CD4-positive, alpha-beta T cell treated with Interferon gamma for 1 hour (primary cell): ENCODE measurements around the gene CRTAP.
A peak's percentile ranks its signal among the peaks of the same experiment; 100 is the strongest.
"Not testable (repeated sequence)": the region's sequence is repeated elsewhere in the genome, so short reads cannot be mapped to it uniquely, and the experiment has no call there.

Experiments used
- DNase-seq: peaks from one replicate; pipeline ENCODE4 v3.0.0-alpha.2; 2020

CRTAP gene

DNA sequence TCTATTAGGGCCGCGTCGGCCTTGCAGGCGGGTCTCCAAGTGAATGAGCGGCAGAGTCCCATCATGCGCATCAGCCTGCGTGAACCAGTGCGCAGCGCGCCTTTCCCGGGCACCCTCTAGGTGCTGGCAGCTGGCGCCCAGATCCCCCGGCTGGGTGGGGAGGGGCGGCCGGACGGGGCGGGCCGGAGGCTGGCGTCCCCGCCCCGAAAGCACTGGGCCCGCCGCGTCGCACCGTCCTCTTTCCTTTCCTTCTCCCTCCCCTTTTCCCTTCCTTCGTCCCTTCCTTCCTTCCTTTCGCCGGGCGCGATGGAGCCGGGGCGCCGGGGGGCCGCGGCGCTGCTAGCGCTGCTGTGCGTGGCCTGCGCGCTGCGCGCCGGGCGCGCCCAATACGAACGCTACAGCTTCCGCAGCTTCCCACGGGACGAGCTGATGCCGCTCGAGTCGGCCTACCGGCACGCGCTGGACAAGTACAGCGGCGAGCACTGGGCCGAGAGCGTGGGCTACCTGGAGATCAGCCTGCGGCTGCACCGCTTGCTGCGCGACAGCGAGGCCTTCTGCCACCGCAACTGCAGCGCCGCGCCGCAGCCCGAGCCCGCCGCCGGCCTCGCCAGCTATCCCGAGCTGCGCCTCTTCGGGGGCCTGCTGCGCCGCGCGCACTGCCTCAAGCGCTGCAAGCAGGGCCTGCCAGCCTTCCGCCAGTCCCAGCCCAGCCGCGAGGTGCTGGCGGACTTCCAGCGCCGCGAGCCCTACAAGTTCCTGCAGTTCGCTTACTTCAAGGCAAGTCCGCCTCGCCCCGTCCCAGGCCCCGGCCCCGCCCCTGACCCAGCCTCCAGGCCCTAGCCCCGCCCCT is at the start of gene CRTAP:
Gene CRTAP, plus strand, starts transcription at position 243 of the 850 bp plus-strand sequence. Its CDS starts 64 bp downstream, at position 307.
- peak; percentile 89 for DNase-seq

DNA sequence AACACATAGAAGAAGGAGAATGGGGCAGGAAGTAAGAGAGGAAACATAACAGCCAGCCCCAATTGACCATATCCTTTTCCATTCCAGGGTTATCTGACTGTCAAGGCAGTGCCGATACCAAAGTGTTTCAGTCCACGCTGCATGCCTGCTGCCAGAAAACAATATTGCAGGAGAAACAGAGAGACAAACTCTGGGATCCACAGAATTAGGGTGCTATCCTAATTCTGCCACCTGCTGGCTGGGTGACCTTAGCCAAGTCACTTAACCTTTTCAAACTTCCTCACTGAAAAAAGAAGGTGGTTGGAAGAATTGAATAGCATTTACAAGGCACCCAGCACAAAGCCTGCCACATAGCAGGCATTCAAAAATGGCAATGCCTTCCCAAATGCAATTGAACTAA is 48.9 kb upstream of the CRTAP start:
- no peak for DNase-seq

DNA sequence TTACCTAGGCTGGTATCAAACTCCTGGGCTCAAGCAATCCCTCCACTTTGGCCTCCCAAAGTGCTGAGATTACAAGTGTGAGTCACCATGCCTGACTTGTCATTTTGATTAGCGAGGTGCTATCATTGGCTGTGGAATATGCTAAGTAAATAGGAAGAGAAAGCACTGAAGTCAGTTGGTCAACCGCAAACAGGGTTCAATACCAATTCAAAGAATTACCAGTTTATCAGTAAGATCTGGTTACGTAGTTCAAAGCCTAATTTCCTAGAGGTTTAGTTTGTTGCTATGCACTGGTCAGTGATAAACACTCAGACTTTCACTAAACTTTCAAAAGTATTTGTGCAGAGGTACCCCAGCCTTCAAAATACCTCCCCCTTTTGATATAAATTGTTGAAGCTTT is 46.3 kb upstream of the CRTAP start:
- DNase-seq: no peak

DNA sequence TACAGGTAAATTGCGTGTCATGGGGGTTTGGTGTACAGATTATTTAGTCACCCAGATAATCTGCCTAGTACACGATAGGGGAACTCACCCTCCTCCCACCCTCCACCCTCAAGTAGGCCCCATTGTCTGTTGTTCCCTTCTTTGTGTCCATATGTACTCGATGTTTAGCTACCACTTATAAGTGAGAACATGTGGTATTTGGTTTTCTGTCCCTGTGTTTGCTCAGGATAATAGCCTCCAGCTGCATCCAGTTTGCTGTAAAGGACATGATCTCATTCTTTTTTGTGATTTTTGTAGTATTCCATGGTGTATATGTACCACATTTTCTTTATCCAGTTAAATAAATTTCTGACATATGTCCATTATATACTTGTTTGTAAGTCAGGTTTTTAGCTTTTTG is 44.0 kb upstream of the CRTAP start:
- not testable (repeated sequence) for DNase-seq

DNA sequence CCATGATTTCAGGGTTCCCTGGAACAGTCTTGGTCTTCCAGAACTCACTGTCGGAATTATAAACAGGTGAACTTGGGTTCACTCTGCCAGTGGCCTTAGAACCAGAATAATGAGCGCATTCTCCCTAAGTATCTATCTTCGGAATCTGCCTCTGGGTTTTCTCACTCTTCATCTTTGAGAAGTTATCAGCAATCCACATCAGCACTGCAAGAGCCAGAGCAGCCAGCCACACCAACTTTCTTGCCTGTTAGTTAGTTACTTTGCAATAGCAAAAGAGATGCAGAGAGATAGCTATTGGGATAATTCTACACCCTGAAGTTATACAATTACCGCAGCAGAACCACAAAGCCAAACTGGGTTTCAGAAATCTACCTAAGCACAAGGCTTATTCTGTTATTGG is 42.6 kb upstream of the CRTAP start:
- DNase-seq: no peak

DNA sequence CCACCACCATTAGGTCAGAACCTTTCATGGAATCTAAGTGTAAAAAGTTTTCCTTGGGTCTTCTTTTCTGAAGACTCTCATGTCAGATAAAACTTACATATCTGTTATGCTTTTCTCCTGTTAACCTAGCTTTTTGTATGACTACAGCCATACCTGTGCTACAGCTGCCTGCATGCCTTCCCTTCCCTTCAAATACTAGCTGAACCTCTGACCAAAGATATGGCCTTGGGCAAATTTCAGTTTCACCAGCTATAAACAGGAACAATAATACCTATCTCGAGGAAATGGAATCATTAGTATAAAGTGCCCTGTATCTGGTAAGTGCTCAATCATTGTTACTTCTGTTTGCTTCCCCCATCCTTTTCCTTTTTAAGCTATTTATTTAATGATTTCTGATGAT is 41.9 kb upstream of the CRTAP start:
- DNase-seq: no peak

DNA sequence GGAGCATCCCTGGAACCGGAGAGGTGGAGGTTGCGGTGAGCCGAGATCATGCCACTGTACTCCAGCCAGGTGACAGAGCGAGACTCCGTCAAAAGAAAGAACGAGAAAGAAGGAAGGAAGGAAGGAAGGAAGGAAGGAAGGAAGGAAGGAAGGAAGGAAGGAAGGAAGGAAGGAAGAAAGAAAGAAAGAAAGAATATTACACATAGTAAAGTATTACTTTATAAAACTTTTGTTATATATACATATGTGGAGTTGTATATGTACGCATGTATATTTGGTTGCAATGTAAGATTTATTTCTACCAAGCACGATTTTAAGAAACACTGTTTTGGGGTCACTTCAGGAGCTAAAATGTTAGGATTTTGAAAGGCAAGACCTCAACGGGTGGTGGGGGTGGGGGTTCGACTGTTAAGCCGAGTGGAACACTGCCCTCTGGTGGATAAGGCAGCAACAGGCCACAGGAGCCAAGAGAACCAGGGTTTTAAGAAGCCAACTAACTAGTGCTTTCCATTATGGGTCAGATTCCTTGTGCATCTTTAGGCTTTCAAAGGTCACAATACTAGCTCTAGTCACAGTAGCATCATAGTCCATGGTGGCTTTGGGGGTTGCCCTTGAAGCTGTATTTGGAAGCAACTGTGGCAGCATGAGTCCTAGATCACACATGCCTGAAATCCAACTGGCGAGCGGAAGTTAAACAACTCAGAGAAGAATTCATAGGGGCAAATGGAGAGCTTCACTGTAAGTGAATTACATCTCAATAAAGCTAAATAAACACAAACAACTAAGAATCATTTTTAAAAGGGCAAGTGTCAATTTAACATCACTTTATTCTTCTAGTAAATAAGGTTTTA is 39.4 kb upstream of the CRTAP start:
- DNase-seq: peak; percentile 48

DNA sequence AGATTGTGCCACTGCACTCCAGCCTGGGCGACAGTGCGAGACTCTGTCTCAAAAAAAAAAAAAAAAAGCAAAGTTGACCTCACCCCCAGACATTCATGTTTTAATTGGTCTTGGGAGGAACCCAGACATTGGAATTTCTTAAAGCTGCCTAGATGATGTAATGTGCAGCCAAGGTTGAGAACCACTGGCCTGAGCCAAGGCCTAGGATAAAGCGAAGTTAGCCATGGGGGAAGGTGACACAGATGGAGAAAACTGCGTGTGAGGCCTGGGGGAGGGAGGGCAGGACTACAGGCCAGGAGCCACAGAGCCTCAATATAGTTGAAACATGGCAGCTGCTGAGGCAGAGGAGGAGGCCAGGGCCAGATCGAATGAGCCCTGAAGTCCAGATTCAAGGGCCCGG is 37.8 kb upstream of the CRTAP start:
- no peak for DNase-seq

DNA sequence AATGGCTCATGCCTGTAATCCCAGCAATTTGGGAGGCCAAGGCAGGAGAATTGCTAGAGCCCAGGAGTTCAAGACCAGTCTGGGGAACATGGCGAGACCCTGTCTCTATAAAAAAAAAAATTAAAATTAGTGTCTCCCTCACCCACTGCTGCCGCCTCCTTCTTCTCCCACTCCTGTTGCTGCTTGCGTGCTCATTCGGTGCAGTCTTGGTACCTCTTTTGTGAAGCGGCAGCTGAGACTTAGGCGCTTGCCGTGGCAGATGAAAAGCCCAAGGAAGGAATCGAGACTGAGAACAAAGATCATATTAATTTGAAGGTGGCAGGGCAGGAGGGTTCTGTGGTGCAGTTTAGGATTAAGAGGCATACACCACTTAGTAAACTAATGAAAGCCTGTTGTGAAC is 36.9 kb upstream of the CRTAP start:
- no peak for DNase-seq

DNA sequence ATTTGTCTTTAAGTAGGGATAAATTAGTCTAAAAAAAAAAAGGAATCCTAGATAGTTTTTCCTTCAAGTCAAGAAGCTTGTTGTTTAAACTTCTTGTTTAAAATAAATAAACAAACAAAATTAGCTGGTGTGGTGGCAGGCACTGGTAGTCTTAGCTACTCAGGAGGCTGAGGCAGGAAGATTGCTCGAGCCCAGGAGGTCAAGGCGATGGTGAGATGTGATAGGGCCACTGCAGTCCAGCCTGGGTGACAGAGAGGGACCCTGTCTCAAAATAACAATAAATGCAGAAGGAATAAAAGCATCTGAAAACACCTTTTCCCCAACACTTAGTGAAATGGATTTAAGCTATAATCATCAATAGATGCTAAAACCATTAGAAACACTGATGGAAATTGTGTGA is 35.8 kb upstream of the CRTAP start:
- no peak for DNase-seq

DNA sequence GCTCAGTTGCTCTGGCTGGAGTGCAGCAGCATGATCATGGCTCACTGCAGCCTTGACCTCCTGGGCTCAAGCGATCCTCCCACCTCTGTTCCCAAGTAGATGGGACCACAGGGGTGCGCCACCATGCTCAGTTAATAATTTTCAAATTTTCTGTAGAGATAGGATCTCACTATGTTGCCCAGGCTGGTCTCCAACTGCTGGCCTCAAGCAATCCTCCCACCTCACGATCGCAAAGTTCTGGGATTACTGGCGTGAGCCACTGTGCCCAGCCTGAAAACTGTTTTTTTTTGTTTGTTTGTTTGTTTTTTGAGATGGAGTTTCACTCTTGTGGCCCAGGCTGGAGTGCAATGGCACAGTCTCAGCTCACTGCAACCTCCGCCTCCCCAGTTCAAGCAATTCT is 34.0 kb upstream of the CRTAP start:
- not testable (repeated sequence) for DNase-seq

DNA sequence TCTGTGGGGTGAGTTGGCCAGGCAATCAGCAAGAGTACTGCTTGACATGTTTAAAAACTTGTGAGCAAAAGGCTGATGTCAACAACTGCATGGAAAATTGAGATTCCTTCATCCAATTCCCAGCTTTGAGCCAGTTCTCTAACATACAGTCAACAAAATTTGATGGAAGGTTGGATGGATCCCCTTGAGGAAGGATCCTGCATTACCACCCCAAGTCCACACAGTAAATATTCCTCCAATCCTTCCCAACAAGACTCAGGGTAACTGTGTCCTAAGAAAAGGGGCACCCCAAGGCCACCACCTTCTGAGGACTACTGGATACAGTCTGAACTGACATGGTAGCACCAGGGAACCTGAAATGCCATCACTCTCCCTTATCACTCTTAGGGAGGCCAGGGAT is 32.0 kb upstream of the CRTAP start:
- DNase-seq: no peak

DNA sequence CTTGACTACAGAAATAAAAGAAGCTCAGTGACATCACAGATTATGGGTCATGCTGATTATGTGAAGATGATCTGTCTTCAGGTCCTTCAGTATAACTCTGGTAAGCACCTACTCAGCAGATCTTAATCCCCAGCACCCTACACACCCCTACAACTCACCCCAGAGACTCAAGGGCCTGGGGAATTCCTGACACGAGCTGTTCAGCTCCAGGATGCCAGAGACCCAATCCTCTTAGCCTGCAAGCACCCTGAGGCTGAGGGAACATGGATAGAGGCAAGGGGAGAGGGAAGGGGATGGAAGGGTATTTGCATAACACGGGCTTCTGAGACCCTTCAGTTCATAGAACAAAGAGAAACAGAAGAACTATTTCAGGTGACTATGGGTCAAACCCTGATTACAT is 29.9 kb upstream of the CRTAP start:
- DNase-seq: no peak

DNA sequence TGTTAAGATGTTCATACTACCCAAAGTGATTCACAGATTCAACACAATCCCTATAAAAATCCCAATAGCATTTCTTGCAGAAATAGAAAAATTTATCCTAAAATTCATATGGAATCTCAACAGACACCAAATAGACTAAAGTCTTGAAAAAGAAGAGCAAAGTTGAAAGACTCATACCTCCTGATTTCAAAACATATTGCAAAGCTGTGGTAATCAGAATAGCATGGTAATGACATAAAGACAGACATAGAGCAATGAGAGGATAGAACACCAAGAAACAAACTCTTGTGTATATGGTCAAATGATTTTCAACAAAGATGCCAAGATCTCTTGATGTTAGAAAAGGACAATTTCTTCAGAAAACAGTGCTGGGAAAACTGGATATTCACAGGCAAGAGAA is 25.1 kb upstream of the CRTAP start:
- DNase-seq: no peak

DNA sequence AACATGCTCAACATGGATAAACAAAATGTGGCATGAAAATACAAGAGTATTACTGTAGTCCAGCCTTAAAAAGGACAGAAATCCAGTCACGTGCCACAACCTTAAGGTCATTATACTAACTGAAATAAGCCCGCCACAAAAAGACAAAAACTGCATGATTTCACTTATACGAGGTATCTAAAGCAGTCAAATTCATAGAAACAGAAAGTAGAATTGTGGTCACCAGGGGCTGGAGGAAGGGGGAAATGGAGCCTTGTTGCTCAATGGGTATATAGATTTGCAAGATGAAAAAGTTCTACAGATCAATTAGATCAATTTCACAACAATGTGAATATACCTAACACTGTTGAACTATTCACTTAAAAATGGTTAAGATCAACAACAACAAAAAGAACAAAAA is 24.3 kb upstream of the CRTAP start:
- DNase-seq: no peak

DNA sequence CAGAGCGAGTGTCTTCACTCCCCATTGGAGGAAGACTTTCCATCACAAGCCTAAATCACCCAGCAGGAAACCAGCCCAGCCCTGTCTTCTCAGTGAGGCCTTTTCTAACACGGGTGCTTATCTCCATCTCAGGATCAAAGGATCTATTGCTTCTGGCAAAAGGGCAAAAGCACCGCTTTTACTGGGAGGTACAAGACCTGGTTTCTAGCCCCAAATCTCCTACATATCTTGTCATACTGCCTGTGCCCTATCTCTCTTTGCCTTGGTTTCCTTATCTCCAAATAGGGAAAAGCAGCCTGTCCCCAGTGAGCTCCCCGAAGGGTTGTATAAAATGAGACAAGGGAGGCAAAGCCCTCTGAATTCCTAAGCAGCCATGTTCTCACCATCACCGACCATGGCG is 22.1 kb upstream of the CRTAP start:
- DNase-seq: no peak

DNA sequence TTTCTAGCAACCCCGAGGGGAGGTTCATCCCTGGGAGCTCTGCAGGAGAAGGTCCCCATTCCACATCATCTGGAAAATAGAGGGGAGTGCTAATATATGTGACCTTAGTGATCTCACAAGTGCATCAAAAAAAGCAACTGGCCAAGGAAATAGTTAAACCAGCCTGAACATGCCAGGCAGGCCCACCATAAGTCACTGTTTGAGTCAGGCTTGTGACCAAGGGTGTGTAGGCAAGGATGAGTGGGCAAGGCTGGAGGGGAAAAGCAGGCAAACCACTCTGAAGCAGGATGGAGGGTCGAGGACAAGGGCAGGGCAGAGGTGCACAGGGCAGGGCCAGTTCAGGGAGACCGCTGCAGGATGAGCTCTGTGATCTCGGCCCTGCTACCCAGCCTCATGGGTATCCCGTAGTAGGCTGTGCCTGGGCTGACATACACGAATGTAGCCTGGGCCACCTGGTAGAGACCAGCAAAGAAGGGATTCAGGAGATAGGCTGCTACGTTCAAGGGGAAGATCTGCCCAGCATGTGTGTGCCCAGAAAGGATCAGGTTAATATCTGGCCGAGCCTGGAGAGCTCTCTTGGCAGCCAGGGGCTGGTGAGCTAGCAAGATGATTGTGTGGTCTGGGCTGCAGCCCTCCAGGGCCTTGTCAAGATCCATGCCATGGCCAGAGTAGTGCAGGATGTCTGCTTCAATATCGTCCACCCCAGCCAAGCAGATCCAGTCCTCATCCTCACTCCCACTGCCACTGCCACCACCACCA is 21.1 kb upstream of the CRTAP start:
- no peak for DNase-seq

DNA sequence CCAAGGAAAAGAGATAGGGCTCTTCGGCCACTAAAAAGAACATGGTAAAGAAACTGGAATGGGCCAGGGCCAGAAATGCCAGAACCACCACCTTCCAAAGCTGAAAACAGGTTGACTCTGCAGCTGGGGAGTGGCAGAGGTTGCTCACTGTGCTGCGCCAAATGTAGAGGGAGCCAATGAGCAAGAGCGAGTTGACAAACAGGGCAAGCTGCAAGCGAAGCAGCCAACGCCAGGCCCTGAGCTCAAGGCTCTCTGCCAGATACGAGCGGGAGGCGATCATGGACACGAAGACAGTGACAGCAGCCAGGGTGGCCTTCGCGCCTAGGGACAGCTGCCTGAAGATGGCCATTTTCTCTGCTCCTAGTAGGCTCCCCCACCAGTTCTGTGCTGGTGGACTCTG is 20.0 kb upstream of the CRTAP start:
- no peak for DNase-seq

DNA sequence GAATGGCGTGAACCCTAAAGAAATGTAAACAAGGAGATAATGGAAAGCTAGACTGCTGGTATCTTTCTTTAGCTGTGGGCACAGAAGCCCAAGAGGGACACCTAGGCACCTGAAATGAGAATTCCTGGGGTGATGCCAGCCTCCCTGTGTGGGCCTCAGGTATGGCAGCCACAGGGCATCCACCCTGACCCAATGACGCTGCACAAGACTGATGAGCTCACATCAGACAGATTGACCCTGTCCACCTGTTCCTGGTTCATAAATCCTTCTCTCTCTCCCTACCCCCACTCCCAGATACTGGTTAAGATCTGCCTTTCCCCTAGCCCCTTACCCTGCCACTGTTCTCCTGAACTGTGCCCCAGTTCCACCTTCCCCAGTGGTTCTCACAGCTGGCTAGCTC is 18.4 kb upstream of the CRTAP start:
- DNase-seq: no peak

DNA sequence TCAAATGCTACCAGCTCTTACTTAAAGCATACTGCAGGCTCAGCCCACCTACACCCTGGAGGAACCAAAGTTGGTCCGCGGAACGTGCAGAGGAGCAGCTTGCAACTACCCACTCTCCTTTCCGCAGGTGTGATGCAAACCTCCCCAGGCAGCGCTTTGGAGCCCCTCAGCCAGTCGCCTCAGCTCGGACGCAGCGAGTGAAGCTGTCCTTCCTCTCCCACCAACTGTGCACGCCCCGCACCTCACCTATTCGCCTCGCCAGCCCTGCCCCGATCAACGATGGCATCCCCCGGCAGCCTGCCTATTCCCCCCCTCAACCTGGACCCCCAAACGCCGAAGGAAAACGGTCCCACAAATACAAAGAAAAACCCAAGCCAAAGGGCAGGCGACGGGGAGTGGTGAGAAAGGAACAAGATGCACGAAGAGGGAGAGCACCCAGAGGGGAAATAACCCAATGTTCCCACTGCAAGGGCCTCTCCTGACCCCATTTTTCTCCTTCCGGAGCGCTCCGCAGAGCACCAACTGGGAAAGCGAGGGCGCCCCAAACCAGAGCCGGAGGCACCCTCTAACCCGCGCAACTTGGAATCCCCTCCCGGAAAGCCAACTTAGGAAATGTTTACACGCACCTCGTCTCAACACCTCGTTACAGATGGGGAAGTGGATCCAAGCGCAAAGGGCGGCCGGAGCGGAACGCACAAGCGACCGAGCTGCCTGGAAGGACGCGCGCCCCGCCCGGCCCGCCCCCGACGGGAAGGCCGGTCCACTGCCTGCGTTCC is 17.5 kb upstream of the CRTAP start:
- peak; percentile 46 for DNase-seq

DNA sequence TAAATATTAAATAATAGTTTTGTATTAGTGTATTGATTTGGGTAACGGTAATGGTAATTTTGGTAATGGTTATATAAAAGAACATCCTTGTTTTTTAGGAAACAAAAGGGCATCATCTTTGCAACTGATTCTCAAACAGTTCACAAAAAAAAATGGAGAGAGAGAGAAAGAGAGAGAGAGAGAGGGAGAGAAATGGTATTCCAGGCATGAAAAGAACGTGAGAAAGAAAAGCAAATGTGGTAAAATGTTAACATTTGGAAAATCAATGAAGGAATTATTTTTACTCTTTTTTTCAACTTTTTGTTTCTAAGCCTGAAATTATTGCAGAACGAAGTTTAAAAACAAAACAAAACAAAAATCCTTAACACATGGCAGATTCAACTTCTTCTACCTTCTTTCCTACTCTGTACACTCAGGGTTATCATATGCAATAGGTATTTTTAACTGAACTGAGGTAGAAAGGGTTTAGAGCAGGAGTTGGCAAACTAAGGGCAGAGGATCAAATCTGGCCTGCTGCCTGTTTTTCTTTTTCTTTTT is 14.6 kb upstream of the CRTAP start:
- no peak for DNase-seq

DNA sequence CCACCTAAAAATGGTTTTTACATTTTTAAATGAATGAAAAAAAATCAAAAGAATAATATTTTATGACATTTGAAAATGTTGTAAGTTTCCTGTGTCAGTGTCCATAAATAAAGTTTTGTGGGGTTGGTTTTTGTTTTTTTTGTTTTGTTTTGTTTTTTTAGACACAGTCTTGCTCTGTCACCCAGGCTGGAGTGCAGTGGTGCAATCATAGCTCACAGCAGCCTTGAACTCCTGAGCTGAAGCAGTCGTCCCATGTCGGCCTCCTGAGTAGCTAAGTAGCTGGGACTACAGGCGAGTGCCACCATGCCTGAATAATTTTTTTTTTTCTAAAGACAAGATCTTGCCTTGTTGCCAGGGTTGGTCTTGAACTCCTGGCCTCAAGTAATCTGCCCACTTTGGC is 14.1 kb upstream of the CRTAP start:
- DNase-seq: no peak
